Hematopoietic multipotent progenitor cell treated with erythropoietin and hydrocortisone succinate and interleukin-3 and kit ligand, for 17 days (in vitro differentiated cells): ENCODE data around the gene SRP68.

Source experiments
- DNase-seq: peaks from one replicate; pipeline ENCODE4 v3.0.0-alpha.2; 2015; ENCODE audit warnings: low spot score

The SRP68 gene

DNA sequence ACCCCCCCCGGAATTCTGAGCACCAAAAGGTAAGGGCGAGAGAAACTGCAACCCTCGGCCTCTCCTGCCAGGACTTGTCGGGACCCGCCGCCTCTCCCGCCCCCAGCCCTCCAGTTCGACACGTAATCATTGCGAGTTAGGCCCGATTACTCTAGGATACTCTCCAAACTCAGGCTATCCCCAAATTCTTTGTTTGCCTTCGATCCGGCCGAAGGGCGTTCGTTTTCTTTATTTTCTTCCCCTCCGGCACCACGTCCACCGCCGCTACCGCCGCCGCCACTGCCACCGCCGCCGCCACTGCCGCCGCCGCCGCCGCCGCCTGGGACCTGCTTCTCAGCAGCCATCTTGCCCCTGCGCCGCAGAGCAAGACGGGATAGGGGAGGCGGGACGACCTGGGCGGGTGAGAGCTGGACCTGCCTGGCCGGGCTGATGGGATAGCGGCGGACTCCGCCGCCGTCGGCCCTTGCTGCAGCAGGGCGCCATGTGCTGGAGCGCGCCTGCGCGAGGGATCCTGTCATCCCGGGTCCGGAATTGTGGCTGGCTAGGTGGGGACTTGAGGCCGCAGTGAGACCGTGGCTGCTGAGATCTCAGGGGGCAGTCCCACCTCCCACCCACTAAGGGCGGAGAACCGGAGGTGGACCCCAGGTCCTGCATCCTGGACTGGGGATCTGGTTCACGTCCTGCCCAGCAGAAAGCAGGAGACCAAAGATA lies at the start of gene SRP68:
Gene SRP68 (minus strand): TSS at position 370 of the 711 bp plus-strand sequence. CDS start 26 bp downstream, at position 344.
- DNase-seq = peak; percentile 85

DNA sequence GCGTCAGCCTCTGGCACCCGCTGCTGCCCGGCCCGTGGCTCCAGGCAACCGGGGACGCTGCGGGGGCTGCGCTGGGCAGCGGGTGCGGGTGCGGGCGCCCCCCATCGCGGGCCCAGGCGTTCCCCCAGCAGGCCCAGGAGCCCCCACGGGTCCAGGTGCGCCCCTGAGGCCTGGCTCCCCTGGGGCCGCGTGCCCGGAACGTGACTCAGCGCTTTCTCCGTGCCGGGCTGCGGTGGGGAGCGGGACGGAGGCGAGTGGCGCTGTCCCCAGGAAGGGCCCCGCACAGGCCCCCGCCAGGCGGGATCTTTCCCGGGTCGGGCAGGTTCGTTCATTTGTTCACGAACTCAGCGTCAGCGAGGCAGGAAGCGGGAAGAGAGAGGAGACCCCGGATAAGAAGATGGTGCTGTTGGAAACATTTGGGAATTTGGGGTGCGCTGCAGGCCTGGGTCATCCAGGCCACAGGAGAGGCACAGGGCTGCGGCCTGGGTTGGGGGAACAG lies 49.7 kb upstream of the SRP68 start:
- DNase-seq = peak; percentile 13

DNA sequence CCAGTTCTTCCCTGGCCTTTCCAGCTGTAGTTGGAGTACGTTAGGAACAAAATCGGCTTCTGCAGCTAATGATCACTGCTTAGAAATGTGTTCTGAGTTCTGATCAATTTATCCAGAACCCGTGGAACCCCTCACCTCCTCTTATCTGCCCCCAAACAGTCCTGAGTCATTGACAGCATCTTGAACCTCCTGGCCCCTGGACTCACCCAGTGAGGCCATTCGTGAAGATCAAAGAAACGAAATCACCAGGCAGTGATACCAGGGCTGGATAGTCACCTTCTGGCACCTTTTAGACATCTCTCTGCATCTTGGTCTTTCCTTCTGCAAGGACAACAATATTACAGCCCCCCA lies 48.3 kb upstream of the SRP68 start:
- DNase-seq = no peak

DNA sequence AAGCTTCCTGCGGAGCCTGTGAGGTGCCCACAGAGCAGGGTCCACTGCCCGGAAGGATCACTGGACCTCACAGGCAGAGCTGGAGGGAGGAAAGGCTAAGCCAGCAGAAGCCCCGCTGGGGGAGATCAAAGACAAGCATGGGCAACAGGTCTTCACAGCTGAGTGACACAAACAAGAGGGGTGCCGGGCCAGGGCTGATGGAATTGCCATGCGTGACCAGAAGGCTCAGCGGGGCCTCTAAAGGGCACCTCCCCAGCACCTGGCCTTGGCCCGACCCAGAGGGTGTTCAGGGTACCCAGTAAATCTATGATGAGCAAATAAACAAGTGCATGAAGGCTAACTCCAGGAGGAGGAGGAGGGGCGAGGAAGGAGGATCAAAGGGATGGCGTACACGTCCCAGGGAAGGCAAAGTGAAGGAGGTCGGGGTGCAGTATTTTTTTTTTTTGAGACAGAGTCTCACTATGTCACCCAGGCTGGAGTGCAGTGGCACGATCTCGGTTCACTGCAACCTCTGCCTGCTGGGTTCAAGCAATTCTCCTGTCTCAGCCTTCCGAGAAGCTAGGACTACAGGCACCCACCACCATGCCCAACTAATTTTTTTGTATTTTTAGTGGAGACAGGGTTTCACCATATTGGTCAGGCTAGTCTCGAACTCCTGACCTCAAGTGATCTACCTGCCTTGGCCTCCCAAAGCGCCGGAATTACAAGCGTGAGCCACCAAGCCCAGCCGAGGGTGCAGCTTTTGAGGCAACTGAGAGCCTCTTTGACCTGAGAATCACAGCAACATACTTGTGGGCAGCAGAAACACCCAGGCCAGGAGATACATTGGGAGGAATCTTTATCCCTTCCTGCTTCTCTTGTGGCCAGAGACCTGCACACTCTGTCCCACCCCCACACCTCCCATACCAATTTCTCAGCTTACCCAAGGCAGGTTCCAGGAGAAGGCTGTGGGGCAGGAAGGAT lies 47.4 kb upstream of the SRP68 start:
- DNase-seq = no peak

DNA sequence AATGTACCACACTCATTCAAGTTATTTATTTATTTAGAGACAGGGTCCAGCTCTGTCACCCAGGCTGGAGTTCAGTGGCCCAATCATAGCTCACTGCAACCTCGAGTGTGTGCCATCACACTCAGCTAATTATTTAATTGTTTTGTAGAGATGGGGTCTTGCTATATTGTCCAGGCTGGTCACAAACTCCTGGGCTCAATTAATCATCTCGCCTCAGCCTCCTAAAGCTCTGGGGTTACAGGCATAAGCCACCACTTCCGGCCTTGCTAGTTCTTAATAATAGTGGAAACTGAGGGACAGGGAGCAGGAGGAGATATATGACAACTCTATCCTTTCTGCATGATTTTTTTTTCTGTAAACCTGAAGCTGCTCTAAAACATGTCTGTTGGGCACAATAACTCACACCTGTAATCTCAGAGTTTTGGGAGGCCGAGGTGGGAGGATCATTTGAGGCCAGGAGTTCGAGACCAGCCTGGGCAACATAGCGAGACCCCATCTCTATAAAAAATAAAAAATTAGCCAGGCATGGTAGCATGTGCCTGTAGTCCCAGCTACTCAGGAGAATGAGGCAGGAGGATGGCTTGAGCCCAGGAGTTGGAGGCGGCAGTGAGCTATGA lies 42.9 kb upstream of the SRP68 start:
- DNase-seq = no peak

DNA sequence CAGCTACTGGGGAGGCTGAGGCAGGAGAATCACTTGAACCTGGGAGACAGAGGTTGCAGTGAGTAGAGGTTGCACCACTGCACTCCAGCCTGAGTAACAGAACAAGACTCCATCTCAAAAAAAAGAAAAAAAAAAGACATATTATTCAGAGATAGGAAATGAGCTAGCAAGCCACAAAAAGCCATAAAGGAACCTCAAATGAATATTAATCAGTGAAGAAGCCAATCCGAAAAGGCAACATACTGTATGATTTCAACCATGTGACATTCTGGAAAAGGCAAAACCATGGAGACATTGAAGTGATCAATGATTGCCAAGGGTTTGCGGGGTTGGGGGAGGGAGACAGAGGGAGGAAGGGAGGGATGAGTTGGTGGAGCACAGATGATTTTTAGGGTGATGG lies 39.6 kb upstream of the SRP68 start:
- no peak for DNase-seq

DNA sequence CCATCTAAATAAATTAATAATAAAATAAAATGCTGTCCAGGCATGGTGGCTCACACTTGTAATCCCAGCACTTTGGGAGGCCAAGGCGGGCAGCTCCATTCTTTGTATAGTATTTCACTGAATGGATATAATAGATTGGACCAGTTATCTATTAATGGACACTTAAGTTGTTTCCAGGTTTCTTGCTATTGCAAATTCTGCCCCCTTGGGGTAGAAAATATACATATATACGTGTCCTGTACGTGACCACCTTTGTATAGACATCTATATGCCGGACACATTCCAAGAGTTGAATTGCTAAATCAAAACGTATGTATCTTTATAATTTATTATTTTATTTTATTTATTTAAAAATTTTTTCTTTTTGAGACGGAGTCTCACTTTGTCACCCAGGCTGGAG lies 35.2 kb upstream of the SRP68 start:
- peak; percentile 57 for DNase-seq

DNA sequence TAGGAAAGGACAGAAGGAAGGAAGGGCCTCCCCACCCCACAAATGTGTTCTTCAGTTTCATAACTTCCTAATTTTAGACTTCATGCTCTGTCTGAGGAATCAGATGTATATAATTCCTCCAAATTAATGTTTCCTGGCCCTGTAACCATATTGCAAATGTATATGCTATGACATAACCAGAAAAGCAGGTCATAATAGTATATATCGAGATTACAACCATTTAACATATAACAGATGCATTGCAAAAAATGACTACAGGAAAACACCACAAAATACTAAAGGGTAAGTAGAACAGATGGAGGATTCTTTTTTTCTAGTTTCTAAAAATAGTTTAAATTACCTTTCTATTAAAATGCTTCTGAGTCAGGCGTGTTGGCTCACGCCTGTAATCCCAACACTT lies 34.4 kb upstream of the SRP68 start:
- no peak for DNase-seq

DNA sequence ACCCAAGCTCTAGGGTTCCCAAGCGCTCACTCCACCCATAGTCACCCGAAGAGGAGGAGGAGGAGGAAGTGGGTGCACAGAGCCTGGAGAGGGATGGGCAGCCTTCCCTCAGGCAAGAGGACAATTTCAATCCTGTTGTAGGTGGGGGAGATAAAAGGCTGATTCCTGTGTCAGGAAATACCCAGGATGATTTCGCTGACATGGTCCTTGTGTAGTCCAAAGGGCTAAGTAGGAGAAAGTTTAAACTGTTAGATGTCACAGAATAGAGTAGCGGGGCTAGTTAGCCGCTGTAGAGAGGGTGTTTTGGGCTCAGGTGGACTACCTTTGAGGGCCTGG lies 32.5 kb upstream of the SRP68 start:
- no peak for DNase-seq

DNA sequence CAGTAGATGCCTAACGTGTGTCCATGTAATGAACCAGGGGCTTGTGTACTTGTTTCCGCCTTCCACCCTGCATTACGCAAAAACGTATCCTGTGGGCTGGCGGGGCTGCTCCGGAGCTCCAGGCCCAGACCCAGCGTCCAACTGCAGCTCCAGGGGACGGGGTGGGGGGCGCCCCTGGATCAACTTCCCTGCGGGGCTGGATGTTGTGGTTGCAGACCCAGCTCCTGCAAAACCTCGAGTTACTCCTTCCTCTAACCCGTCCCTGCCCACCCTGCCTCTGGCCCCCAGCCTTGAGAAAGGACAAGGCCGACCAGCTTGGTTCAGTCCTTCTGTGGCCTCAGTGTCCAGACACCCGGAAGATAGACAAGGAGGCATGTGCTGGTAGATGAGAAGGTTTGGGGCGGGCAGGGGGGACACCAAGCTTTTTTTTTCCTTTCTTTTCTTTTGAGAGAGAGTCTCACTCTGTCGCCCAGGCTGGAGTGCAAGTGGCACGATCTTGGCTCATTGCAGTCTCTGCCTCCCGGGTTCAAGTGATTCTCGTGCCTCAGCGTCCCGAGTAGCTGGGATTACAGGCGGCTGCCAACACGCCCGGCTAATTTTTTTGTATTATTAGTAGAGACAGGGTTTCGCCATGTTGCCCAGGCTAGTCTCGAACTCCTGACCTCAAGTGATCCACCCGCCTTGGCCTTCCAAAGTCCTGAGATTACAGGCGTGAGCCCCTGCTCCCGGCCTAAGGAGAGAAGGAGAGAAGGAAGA lies 32.0 kb upstream of the SRP68 start:
- DNase-seq = no peak

DNA sequence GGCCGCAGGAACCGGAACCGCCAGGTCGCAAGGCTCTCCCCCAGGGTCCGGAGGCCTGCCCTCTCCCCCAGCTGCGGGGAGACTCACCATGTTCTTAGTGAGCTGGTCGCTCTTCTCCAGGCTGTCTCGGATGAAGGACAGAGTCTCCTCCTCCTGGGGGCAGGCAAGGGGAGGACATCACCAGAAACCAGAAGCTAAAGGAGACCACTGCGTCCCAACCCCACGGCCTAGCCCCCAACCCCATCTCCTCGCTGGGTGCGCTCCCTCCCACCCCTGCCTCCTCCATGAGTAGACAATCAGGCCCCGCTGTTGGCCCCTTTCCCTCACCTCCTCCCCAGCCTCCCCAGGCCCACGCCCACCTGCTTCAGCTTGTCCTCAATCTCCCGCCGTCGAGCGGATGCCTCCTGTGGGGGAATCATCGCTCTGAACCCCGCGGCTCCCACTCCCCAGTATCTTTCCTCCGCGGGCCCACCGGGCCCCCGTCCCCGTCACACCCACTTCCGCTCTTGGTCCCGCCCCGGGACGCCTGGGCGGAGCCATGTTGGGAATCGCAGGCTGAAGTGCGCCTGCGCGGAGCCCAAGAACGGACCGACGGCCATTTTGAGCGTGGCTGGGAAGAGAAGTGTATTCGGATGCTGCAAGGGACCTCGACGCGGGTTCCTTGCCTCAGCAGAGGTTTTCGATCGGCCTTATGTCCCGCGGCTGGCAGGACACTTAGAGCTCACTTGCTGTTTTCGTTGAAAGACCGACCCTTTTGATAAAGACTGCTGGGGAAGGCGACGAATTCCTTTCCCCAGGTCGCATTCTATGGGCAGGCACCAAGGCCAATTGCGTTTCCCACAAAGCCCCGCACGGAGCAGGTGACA lies 31.2 kb upstream of the SRP68 start, which contains the start of gene EXOC7:
Gene EXOC7 (minus strand): TSS at position 514 of the 866 bp plus-strand sequence. CDS start 95 bp downstream, at position 419.
- DNase-seq = peak; percentile 97

DNA sequence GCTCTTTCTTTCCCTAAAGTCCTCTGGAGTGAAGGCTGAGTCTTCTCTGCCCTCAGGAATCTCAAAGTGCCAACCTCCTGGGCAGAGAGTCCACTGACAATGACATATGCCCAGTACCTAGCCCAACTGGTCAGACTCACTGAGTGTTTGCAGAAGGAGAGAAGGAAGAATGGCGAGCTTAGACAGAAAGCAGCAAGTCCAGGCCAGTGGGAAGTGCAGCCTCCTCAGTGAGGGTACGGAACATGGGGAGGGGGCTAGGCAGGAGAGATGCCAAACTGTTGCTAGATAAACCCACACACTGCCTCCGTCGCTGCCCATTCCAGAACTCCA lies 30.6 kb upstream of the SRP68 start:
- peak; percentile 29 for DNase-seq

DNA sequence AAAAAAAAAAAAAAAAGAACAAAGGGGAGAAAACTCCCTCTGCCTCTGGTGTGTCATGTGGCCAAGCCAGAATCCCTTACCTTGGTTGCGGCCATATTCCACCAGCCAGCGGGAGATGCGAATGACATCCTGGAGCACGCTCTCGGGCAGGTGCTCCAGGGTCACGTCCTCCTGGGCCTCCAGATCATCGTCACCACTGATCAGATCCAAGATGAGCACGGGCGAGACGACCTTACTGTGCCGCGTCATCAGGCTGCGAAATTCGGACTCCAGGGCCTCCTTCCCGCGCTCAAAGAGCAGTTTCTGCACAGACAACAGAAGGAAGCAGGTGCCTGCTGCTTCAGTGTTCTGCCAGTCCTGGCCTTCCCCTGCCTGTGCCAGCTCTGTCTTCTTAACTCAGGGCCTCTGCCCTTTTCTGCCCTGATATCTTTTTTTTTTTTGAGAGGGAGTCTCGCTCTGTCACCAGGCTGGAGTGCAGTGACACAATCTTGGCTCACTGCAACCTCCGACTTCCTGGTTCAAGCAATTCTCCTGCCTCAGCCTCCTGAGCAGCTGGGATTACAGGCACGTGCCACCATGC lies 25.5 kb upstream of the SRP68 start:
- no peak for DNase-seq

DNA sequence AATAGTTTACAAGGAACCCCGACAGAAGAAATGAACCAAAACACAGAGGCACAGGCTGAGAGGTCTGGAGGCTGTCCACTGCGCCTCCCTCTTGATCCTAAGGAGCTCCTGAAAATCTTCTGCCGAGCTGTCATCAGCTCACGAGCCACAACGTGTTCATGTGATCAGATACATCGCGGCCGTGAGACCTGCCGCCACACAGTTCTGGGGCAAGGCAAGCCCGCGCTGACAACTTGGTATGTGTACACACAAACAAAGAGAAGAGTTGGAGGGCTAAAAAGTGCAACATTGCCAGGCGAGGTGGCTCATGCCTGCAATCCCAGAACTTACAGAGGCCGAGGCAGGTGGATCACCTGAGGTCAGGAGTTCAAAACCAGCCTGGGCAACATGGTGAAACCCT lies 23.6 kb upstream of the SRP68 start:
- no peak for DNase-seq

DNA sequence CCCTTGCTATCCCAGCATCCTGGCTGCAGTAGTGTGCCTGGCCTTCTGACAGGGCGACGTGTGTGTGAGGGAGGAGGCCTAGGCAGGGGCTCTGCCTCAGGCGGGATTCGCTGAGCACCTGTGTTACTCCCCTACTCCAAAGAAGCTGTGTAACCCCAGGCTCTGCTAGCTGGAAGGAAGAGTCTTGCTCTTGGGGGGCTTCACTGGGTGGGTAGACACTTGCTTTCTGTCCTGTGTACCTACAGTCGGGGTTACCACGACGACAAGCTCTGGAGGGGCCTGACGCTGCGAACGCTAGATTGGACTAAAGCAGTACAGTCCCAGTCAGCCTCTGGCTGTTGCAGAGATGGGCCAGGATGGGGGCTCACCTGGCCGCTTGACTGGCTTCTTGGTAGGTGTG lies 21.7 kb upstream of the SRP68 start:
- DNase-seq = no peak

DNA sequence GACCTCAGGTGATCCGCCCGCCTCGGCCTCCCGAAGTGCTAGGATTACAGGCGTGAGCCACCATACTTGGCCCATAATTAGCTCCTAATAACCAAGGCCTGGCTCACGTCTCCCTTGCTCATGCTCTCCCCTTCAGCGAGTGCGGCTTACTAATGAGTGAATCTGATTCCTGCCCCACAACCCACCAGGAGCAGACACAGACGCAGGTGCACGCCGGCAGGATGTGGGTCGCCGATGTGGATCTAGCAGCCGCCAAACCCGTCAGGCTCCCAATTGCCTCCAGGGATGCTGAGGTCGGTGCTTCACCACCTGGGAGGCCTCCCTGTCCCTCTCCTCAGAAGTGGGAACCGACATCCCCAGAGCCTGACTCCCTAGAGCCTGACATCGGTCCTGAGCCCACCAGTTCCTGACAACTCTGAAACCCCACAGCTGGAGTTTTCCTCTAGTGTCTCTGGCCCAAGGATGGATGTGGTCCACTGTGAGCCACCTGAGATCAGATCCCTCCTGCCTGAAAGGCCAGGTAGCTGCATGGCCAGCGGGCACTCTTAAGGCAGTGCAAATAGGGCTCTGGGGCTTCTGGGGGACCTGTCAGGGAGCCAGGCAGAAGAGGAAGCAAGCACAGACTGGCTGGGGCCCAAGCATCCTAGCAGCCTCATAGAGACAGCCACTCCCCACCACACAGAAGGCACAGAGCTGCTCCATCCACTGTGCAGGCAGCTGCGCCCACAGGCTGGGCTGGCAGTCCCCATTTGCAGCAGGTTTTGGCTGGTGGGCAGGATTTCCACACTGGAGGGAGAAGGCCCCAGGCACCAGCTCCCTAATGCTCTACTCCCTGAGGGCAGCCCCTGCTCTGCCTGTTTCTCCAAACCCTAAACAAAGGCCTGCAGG lies 20.5 kb upstream of the SRP68 start:
- DNase-seq = no peak

DNA sequence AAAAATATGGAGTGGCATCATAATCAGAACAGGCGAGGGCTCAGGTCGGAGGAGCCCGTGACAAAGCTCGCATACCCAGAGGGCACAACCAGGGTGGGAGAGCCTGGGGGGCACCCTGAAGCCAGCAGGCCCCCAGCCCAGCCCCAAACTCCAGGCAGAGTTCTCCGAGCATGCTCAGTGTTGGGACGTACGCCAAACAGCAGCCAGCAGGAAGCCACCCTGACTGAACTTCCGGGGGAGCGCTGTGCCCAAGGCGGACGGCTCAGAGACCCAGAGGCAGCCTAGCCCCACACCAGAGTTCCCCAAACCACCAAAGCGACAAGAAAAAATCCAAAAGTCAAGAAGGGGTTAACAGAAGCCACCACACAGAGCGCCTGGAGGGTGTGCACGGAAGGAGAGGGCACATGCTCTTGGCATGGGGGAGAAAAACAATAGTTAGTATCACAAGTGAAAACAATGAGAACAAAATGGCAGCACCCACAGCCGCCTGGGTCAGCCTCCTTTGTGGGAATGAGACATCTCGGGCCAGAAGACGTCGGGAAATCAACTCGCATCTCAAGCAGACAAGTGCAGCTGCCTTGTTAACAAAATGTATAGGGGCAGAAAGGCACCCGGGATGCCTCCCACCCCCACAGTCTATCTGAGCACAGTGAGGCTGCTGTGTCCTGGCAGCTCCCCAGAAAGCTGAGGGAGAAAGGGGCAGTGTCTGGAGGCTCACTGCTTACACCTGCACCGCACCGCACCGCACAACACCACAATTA lies 19.4 kb upstream of the SRP68 start:
- no peak for DNase-seq

DNA sequence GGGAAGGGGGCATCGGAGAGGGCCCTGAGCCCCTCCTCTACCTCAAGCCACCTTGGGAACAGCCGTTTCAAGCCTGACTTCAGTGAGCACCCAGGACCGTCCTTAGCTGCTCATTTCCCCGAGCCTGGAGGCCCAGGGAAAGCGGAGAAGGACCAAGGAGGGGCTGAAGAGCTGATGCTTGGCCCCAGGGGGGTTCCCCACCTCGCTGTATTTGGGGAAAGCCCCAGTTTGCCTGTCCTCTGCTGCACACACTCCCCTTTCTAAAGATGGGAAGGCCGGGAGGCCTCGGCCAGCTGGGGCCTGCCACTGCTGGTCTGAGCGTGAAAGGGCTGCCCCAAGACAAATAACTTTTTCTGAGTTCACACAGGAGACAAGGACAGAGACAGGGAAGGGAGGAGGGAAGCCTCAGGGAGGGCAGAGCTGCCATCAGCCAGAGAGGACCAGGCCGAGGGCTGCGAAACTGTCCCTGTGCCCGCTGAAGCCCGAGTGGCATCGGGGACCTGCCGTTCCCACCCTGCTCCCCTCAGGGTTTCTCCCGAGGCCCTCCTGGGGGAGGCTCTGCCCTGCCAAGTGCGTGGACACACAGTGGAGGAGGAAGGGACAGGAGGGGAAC lies 18.3 kb upstream of the SRP68 start:
- no peak for DNase-seq
